DMS114 treated with DMSO at 0.1 percent for 48 hours (cell line): ENCODE data around the gene SCAMP3.

ENCODE experiments used
- DNase-seq: peaks from one replicate; lab custom pipeline; 2025; ENCODE audit not compliant: unreplicated experiment; lab: John Stamatoyannopoulos, UW

The SCAMP3 gene

GRCh38 chr1:155207806-155208540 lies 54.2 kb downstream of the SCAMP3 start, which contains the start of gene THBS3:
THBS3 (minus strand) TSS chr1:155207897; CDS start chr1:155207876, 21 bp downstream.
- DNase-seq, result peak; percentile 64

DNA sequence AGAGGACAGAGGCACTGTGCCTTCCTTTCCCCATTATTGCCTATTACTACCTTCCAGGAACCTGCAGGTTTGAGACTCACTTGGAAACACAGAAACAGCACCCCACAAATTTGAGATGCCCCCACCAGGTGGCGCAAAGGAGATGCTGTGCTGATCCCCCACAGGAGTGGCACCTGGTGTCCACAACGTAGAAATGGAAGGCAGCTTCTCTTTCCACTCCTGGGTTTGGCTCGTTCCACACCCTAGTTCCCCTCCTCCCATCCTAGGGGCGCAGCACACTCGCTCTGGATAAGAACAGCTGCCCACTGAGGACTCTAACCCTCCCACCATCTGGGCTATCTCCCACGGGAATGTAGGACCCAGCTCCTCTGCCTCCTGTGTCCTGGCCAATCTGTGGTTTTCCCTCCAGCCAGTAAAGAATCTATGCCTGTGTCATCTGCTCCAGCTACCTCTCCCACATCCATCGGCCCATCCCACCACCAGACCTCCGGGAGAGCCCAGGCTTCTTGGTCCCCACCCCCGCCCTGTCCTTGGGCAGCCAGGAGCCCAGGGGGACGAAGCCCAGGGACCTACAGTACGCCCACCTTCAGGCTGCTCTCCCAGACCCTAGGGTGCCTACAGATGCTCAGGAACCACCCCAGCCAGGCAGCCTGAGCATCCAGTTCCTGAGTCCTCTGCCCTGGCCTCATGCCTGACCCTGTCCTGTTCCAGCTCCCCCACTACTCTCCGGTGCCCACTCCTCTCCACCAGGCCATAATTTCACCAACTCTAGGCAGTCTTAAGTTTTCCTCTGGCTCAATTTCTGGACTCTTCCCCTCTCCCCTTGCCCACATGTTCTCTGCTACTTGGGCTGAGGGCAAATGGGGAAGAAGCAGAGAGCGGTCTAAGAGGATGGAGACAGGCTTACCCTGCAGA lies 55.0 kb downstream of the SCAMP3 start:
- peak; percentile 84 for DNase-seq
